Heart left ventricle (tissue), 16 donors: ENCODE data around the gene ASIC1. TPM values are rescaled to one million over a fixed set of nuclear protein-coding genes. Genes with fewer than 3 reads are reported as not detected.
A peak's percentile ranks its signal among the peaks of the same experiment; 100 is the strongest.

Experiments
- ATAC-seq, 4 donors: fragments of 200-7000 bp; cut with Tn5 transposase; one replicate each; pipeline ENCODE4 v1.9.1; 2020 to 2022; ENCODE audit warnings: moderate library complexity in 4 of 4, mild to moderate bottlenecking in 3 of 4, moderate number of reproducible peaks in 1 of 4
- DNase-seq, 5 donors: peaks; one replicate each; pipeline ENCODE4 v3.0.0-alpha.2; 2020
- H3K27ac ChIP-seq, 12 donors: fragments of 200-600 bp; sonication (generic) in 4 of 12; one replicate each; pipeline versions ENCODE4 v1.5.0 to v1.8.0; 2016 to 2022; ENCODE audit warnings: mild to moderate bottlenecking in 2 of 12
- H3K27me3 ChIP-seq, 9 donors: fragments of 200-600 bp; sonication (generic) in 2 of 9; one replicate each; pipeline versions ENCODE4 v1.5.1 to v1.8.0; 2016 to 2022; ENCODE audit warnings: mild to moderate bottlenecking in 3 of 9
- H3K36me3 ChIP-seq, 9 donors: fragments of 200-600 bp; sonication (generic) in 2 of 9; one replicate each; pipeline versions ENCODE4 v1.5.0 to v1.8.0; 2018 to 2022; ENCODE audit warnings: mild to moderate bottlenecking in 2 of 9
- H3K4me1 ChIP-seq, 12 donors: fragments of 200-600 bp; sonication (generic) in 4 of 12; one replicate each; pipeline versions ENCODE4 v1.5.0 to v1.8.0; 2016 to 2022; ENCODE audit warnings: mild to moderate bottlenecking in 3 of 12
- H3K4me3 ChIP-seq, 12 donors: fragments of 200-600 bp; sonication (generic) in 4 of 12; one replicate each; pipeline versions ENCODE4 v1.5.0 to v1.8.0; 2017 to 2022; ENCODE audit warnings: mild to moderate bottlenecking in 9 of 12, moderate library complexity in 4 of 12
- H3K9me3 ChIP-seq, 12 donors: fragments of 200-600 bp; sonication (generic) in 4 of 12; one replicate each; pipeline versions ENCODE4 v1.5.0 to v1.8.0; 2016 to 2022; ENCODE audit warnings: mild to moderate bottlenecking in 1 of 12
- POLR2A ChIP-seq, 2 donors: fragments of 450-650 bp; IDR thresholded peaks; one replicate each; pipeline ENCODE4 v1.6.1; 2017; ENCODE audit warnings: antibody characterized with exemption in 2 of 2, mild to moderate bottlenecking in 2 of 2, moderate library complexity in 2 of 2
- WGBS, 4 donors: extraction: QIAGEN DNeasy Blood & Tissue Kit in 2 of 4; methylation state at CpG; one replicate each; pipeline versions ENCODE4 v1.1.5 to v1.1.7; 2013 to 2018; 5-methylcytosine and 5-hydroxymethylcytosine counted together
- intact Hi-C, 10 donors: fragments of 100-400 bp; cut with DNase I; formaldehyde crosslinking; loops; one replicate each; pipeline versions ENCODE4 v1.11.1 to v1.14.2; 2022
- polyA plus RNA-seq, 2 donors: library from polyadenylated mRNA; stranded (reverse); fragments of 200-250 nt; gene quantifications; one replicate each; pipeline ENCODE4 v1.2.3, GENCODE V29; 2013
- total RNA-seq, 9 donors: library from RNA; depleted of rRNA in 2 of 9; stranded (reverse); fragments of >200 nt in 2 of 9; fragmentation: NEBNext Ultra II Directional in 3 of 9; extraction: Animal tissue kit (Norgen Biotek cat#: 25700) in 3 of 9; gene quantifications; one replicate each; pipeline versions ENCODE4 v1.1.0 to v1.2.4, GENCODE V29; 2016 to 2023
- TF ChIP-seq, protein P1 (sequence below), 12 donors: fragments of 200-600 bp; sonication (generic) in 4 of 12; IDR thresholded peaks; one replicate each; pipeline versions ENCODE4 v1.5.0 to v1.8.0; 2018 to 2022; ENCODE audit warnings: antibody characterized with exemption in 12 of 12, mild to moderate bottlenecking in 5 of 12
- donor health status: ischemic (EF 13 %, LVEDD 7.1; RV severe dilation, severe dysfunction).
- donor health status: healthy with polysubstance abuse.
- donor health status: DM: no; HTN: yes; CAD: no.
- donor health status: DM: no; HTN: no; CAD: no.
- donor health status: ischemic (EF 25% LVEDD 6.9; RV normal size, moderate dysfunction).
- donor health status: ischemic (EF 25% LVEDD 5.7; RV mildly dilated, moderate dysfunction).
- donor health status: healthy.
- donor health status: DM: yes; HTN: yes; CAD: no.
- donor health status: ischemic (EF 35%, LVEDD 5.7; RV mildly dilated, moderate dysfunction).
- donor health status: nonischemic (EF 11% LVEDD 7.7; RV severe dilation, severe dysfunction).
- donor health status: DM: yes; HTN: yes; CAD: no.
- donor health status: PGD.
- donor health status: ischemic (EF 29% LVEDD 5.4; RV normal size, mild dysfunction).
- donor health status: nonischemic (EF 23%, LVEDD 6.1; RV moderate dilation, normal function).

ASIC1 gene
- total and polyA plus RNA-seq, 11 donors, result 0.31 to 1.8 (median 0.71) TPM

DNA sequence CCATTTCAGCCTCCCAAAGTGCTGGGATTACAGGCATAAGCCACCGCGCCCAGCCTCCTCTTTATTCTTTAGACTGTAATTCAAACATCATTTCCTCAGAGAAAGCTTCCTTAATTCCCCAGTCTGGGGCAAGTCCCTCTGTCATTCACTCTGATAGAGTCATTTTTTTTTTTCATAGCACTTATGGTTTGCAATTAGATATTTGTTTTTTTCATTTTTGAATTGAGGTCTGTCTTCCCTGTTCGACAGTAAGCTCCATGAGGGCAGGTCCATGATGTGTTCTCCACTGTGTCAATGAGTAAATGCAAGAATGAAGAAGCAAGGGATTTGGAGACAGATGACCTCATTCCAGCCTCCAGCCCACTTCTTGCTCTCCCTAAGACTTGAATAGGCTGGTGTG lies 12.1 kb downstream of the ASIC1 start:
- H3K27me3 ChIP-seq, result no peaks in the 10 kb centered on the region
- intact Hi-C loops, result loop anchor here in 2 of 10 donors (1.0 to 10.0 kb wide), 2 partner anchors 101 to 305 kb away; no protein-coding TSS in a partner anchor
- H3K4me3 ChIP-seq, result no peak overlapping the region
- DNase-seq (no peak), ATAC-seq (no peak)
- no peaks in the 10 kb centered on the region for H3K36me3 ChIP-seq
- WGBS, 4 donors, result 95 to 98% (median 98%) methylated on average over 3 of the region's 3 CpGs
- TF ChIP-seq, protein P1, sequence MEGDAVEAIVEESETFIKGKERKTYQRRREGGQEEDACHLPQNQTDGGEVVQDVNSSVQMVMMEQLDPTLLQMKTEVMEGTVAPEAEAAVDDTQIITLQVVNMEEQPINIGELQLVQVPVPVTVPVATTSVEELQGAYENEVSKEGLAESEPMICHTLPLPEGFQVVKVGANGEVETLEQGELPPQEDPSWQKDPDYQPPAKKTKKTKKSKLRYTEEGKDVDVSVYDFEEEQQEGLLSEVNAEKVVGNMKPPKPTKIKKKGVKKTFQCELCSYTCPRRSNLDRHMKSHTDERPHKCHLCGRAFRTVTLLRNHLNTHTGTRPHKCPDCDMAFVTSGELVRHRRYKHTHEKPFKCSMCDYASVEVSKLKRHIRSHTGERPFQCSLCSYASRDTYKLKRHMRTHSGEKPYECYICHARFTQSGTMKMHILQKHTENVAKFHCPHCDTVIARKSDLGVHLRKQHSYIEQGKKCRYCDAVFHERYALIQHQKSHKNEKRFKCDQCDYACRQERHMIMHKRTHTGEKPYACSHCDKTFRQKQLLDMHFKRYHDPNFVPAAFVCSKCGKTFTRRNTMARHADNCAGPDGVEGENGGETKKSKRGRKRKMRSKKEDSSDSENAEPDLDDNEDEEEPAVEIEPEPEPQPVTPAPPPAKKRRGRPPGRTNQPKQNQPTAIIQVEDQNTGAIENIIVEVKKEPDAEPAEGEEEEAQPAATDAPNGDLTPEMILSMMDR (IDR thresholded peaks at IDR 0.05), result no peak
- no peak for TF ChIP-seq POLR2A (IDR thresholded peaks at IDR 0.05)
- no peaks in the 10 kb centered on the region for H3K9me3 ChIP-seq
- H3K4me1 ChIP-seq, result peaks cover 0 to 13% (median 2%) of the 10 kb centered on the region in 12 donors
- H3K27ac ChIP-seq, result no peak overlapping the region

DNA sequence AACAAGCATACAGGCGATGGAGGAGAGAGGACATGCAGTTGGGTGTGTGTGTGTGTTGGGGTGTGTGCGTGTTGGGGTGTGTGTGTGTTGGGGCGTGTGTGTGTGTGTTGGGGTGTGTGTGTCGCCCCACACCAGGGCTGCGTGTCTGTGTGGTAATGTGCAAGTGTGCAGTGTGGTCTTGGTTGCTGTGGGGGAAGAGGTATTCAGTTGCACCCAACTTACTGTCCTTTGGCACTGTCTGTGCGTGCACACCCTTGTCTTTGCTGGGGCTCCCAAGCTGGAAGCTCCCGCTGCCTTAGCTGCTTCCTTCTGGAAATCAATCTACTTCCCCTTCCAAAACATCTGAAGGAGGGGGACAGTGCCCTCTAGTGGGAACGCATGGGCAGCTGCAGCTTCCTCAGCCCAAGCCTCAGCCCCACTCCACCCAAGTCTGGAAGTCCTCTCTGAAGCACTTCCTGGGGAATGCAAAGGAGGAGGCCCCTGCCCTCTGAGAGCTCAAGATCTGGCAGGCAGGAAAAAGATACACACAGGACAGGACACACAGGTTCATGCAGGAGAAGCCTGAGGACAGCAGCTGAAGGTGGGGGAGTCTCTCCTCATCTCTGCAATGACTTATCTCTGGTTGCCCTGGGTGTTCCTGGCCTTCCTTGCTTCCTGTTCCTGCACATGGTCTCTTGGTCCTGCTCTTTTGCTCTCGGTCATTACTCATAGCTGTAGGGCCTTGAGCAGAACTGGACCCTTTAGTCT lies 13.1 kb downstream of the ASIC1 start:
- Histone ChIP-seq H3K9me3 (no peaks in the 10 kb centered on the region), H3K4me3 (no peak overlapping the region), H3K36me3 (no peaks in the 10 kb centered on the region), H3K27me3 (no peaks in the 10 kb centered on the region), H3K27ac (peak overlapping the region in 3 of 12 donors; percentile 8 to 39 (median 14)), H3K4me1 (peaks cover 0 to 15% (median 3%) of the 10 kb centered on the region in 12 donors)
- ATAC-seq (peak; percentile 66 to 80 (median 76)), DNase-seq (peak; percentile 81 to 85 (median 82))
- 42 to 52% (median 47%) methylated on average over 8 to 9 of the region's 9 CpGs for WGBS, 4 donors
- TF ChIP-seq, protein P1 (IDR thresholded peaks at IDR 0.05), result peak; percentile 90 to 96 (median 93)
- TF ChIP-seq POLR2A (IDR thresholded peaks at IDR 0.05), result no peak
- intact Hi-C loops, result loop anchor here (1.0 to 10.0 kb wide), 9 partner anchors 31 to 334 kb away; partner anchors contain the start of gene LARP4 (in 1 of the 10)

DNA sequence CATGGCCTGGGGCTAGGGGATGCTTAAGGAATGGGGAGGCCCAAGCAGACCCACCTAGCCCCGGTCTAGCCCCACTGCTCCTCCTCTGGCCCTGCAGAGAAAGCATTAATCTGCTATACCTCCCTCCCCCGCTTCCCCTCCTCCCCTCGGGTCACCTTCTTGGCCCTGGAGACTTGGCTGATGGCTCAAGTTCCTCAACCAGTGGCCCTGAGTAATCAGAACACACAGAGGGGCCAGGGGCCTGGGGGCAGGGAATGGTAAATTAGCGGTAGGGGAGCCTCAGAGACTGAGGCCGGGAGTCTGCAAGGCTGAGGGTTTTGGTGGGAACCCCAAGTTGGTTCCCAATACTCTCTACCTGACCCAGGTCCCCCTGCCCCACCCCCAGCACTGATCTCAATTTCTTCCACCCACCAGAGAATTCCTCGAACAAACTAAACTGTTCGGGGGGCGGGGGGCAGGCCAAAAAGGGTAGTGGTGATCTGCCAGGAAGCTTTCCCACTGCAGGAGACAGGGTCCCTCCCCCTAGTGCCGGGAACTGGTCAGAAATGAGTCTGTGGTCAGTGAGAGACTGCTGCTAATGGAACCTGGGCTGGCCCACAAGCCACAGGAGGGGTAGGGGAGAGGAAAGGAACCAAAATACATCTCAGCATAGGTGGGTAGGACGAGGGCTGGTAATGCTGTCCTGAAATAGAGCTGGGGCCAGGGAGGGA lies 15.0 kb downstream of the ASIC1 start:
- intact Hi-C loops, result loop anchor here in 9 of 10 donors (5.0 to 10.0 kb wide), 7 partner anchors 35 to 332 kb away; partner anchors contain the start of gene LARP4 (in 1 of the 9)
- no peak for ATAC-seq
- DNase-seq, result no peak
- no peaks in the 10 kb centered on the region for H3K36me3 ChIP-seq
- no peak overlapping the region for H3K27ac ChIP-seq
- TF ChIP-seq POLR2A (IDR thresholded peaks at IDR 0.05), result no peak
- TF ChIP-seq, protein P1 (IDR thresholded peaks at IDR 0.05), result no peak
- H3K4me1 ChIP-seq, result peaks cover 0 to 13% (median 3%) of the 10 kb centered on the region in 12 donors
- no peaks in the 10 kb centered on the region for H3K27me3 ChIP-seq
- no peak overlapping the region for H3K4me3 ChIP-seq
- no peaks in the 10 kb centered on the region for H3K9me3 ChIP-seq
- 73 to 78% (median 76%) methylated on average over 10 of the region's 10 CpGs for WGBS, 4 donors

DNA sequence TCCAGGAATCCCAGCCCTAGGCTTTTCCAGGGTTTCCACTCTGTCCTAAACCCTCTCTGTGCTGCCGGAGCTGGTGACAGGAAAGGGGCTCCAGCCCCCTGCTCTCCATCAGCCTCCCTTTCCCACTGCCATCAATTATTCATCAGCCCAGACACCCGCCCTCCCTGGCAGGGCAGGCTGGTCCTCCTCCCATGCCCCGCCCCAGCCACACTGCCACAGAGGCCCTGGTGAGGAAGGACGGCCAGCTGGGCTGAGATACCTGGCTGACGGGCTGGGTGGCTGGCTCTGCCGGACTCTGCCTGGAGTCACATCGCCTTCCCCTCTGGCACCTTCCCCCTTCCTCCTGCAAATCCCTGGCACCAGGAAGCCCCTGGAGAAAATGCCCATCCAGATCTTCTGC lies 15.8 kb downstream of the ASIC1 start:
- 88 to 93% (median 91%) methylated on average over 2 to 7 of the region's 7 CpGs for WGBS, 4 donors
- intact Hi-C loops, result loop anchor here in 9 of 10 donors (5.0 to 10.0 kb wide), 7 partner anchors 36 to 332 kb away; partner anchors contain the start of gene LARP4 (in 1 of the 9)
- TF ChIP-seq, protein P1 (IDR thresholded peaks at IDR 0.05), result no peak
- TF ChIP-seq POLR2A (IDR thresholded peaks at IDR 0.05), result no peak
- Histone ChIP-seq H3K4me1 (peaks cover 0 to 13% (median 3%) of the 10 kb centered on the region in 12 donors), H3K27me3 (no peaks in the 10 kb centered on the region), H3K27ac (no peak overlapping the region), H3K9me3 (no peaks in the 10 kb centered on the region), H3K4me3 (no peak overlapping the region), H3K36me3 (no peaks in the 10 kb centered on the region)
- DNase-seq (peak in 1 of 5 donors; percentile 51), ATAC-seq (no peak)
